ENCODE results near the gene STRC.
"Not testable (repeated sequence)": the region's sequence is repeated elsewhere in the genome, so short reads cannot be mapped to it uniquely, and the experiment has no call there.

The STRC gene

DNA sequence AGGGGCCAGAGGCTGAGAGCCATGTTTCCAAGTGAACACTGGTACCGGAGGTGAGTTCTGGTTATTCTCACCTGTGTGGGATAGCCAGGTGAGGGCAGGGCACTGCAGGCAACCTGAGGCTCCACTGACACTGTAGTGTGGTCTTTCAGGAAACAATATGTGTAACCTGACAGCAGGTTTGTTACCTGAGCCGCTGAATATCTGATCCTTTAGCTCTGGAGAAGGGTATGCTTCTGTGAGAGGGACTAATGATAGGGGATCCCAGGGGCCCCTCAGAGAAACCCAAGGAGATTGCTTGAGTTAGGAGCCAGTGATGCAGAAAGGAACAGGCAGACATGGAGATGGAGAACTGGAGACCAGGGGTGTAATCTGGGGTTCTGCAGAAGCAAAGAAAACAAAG, at the start of gene STRC:
STRC (minus strand) TSS at position 101 of the 400 bp plus-strand sequence; CDS start at position 23, 78 bp downstream.
- not testable (repeated sequence) for H3K4me1 Mint-ChIP-seq, H3K27me3 Mint-ChIP-seq, H3K4me3 Mint-ChIP-seq, H3K36me3 Mint-ChIP-seq, H3K9me3 Mint-ChIP-seq, H3K27ac Mint-ChIP-seq

DNA sequence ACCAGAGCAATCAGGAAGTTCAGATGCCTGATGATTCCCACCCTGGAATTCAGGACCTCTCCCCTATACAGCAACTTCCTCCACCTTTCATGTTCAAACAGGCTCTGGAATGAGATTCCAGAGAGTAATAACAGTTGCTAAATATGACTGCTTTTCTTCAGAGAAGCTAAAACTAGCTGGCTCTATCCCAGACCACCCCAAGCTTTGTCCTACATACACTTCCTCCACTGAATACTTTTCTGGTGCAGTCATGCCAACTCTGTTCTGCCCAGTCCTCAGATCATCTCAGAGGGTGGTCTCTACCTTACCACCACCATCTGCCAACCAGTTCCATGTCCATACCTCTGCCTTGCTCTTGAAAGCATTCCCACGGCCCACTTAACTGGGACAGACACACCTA, 47.6 kb upstream of the STRC start:
- H3K9me3 Mint-ChIP-seq, H3K27me3 Mint-ChIP-seq, H3K36me3 Mint-ChIP-seq, H3K4me1 Mint-ChIP-seq, H3K27ac Mint-ChIP-seq, H3K4me3 Mint-ChIP-seq: not testable (repeated sequence)

DNA sequence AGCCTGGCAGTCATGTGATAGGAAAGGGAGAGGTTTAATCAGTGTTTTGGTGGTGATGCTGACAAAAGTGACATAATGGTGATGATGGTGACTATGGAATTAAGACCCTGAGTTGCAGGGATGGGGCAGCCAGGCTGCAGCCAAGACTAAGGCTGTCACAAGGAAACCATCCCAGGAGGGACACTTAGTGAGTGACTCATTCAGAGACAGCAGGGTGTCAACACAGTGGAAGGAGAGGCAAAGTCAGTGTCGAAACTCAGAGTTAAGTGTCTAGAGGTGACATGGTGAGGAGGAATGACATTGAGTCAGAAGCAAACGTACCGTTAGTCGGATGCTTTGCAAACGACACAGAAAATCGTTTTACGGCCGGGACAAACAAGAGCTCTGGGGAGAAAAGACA, 44.7 kb upstream of the STRC start:
- H3K27ac Mint-ChIP-seq, H3K4me3 Mint-ChIP-seq, H3K36me3 Mint-ChIP-seq, H3K4me1 Mint-ChIP-seq, H3K9me3 Mint-ChIP-seq, H3K27me3 Mint-ChIP-seq: not testable (repeated sequence)

DNA sequence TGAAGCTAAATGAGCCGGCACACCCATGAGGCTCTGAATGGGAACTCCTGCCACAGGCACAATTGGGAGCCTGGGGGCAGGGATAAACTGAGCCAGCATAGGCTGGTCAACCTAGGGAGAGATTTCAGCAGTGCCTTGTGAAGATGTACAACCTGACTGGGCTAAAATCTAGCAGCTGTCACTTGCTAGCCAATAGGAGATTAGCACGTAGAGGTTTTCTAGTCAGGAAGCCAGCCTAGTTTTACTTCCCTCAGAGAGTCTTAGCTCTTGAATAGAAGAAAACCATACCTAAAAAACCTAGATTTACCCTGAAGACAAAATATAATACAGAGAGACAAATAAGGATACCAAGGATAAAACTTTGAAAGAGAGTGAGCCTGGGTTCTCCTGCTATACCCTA, 43.7 kb upstream of the STRC start:
- H3K27me3 Mint-ChIP-seq, H3K36me3 Mint-ChIP-seq, H3K9me3 Mint-ChIP-seq, H3K4me1 Mint-ChIP-seq, H3K27ac Mint-ChIP-seq, H3K4me3 Mint-ChIP-seq: not testable (repeated sequence)

DNA sequence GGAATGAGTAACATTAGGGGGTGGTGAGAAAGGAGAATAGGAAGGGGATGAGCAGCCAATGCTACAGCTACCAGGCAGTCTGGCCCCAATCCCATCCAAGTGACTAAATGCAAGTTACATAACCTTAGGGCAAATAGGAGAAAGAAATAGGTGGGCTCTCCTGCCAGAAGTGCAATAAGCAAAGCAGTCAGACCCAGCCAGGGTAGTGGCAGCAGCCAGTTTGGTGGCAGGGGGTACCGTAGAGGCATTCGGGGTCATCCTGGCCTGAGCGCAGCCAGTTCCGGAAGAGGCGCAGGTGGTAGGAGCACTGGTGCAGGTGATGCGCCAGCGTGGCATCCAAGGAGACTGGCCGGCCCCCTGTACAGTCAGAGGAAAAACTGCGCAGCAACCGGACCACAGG, 41.1 kb upstream of the STRC start:
- H3K4me3 Mint-ChIP-seq, H3K36me3 Mint-ChIP-seq, H3K4me1 Mint-ChIP-seq, H3K27me3 Mint-ChIP-seq, H3K27ac Mint-ChIP-seq, H3K9me3 Mint-ChIP-seq: not testable (repeated sequence)

DNA sequence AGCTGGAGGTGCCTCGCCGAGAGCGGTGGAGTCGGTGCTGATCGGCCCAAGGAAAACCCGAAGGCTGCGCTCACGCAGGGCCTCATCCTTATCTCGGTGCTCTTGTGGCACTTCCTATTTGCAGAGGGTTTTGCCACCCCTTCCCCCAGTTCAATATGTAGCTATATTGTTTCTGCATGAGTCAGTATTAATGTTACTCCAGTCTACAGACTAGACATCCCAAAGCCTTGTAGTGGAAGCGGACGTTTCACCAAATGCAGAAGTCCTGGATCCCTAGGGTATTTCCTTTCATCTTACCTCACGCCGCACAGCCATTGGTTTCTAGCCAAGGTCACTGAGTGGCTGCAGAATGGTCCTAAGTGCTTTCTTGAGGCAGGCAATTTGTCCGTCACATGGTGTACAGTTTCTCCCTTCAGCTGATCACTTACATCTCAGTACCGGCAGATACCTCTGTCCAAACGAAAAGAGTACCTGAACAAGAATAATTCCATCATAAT, 30.9 kb upstream of the STRC start:
- not testable (repeated sequence) for H3K9me3 Mint-ChIP-seq, H3K4me1 Mint-ChIP-seq, H3K27me3 Mint-ChIP-seq, H3K4me3 Mint-ChIP-seq, H3K27ac Mint-ChIP-seq
- H3K36me3 Mint-ChIP-seq = peaks cover 18% of the 10 kb centered on the region

DNA sequence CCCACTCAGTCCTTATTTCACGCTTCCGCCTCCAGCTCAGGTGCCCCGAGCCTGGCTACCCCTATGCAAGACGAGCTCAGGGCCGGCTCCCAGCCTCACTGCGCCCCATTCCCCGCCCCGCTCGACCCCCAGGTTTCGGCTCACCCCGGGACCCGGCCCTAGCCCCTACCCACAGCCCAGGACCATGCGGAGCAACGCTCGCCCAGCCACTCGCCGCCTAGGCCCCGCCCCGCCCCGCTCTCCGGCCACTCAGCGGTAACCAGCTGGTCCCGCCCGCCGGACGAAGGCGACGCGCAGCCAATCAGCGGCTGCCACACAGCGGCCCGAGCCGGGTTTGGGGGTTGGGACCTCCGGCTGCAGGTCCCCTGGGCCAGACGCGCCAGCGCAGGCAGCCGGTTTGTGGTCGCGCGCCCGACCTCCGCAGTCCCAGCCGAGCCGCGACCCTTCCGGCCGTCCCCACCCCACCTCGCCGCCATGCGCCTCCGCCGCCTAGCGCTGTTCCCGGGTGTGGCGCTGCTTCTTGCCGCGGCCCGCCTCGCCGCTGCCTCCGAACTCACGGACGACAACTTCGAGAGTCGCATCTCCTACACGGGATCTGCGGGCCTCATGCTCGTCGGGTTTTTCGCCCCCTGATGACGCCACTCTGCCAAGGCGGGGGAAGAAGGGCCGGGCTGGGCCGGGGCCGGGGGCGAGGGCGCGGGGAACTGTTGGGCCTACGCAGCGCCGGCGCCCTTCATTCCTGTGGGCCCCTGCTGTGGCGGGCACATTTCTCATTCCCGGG, 30.2 kb upstream of the STRC start, which contains the start of gene CATSPER2:
CATSPER2 (minus strand) TSS at position 196 of the 781 bp plus-strand sequence. CDS start 783 bp downstream, outside the sequence.
- H3K27ac Mint-ChIP-seq = no peak within 1 kb of the TSS
- H3K9me3 Mint-ChIP-seq = no peaks in the 10 kb centered on the region
- H3K4me3 Mint-ChIP-seq = no peak within 1 kb of the TSS
- no peaks in the 10 kb centered on the region for H3K4me1 Mint-ChIP-seq
- no peaks in the 10 kb centered on the region for H3K27me3 Mint-ChIP-seq
- peaks cover 18% of the 10 kb centered on the region for H3K36me3 Mint-ChIP-seq

DNA sequence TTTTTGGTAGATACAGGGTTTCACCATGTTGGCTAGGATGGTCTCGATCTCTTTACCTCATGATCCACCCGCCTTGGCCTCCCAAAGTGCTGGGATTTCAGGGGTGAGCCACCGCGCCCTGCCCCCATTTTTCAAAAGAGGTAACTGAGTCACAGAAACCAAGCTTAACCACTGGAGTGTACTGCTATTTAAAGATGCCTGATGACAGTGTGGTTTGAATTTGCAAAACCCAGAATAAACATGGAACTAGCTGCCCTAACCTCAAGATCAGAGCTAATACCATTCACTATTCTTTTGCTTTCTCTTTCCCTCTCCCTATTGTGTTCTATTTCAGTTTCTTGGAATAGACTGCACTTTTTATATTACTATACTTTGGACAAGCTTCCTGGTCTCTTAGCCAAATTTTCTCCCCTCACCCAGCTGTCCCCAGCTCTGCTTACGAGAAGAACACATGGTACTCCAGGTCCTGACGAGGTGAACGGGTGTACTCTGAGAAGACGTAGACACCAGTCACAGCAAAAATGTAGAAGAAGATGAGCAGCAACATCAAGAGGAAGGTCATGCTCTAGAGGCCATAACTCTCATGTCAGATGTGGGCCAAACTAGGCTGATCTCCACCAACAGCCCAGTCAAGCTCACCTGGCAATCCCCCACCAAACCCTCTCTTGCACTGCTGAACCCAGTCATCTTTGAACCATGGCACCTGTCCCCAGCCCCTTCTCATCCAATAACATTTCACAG, 20.0 kb upstream of the STRC start:
- not testable (repeated sequence) for H3K4me3 Mint-ChIP-seq, H3K27ac Mint-ChIP-seq, H3K36me3 Mint-ChIP-seq, H3K9me3 Mint-ChIP-seq, H3K4me1 Mint-ChIP-seq, H3K27me3 Mint-ChIP-seq

DNA sequence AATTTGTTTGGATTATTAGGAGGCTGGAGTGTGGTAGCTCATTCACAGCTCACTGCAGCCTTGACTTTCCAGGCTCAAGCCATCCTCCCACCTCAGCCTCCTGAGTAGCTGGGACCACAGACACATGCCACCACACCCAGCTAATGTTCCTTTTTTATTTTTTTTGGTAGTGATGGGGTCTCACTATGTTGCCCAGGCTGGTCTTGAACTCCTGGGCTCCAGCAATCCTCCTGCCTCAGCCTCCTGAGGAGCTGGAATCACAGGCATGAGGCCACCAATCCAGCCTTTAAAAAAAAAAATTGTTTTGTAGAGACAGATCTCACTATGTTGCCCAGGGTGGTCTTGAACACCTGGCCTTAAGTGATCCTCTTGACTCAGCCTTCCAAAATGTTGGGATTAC, 8.3 kb upstream of the STRC start:
- not testable (repeated sequence) for H3K36me3 Mint-ChIP-seq, H3K27ac Mint-ChIP-seq, H3K4me3 Mint-ChIP-seq, H3K4me1 Mint-ChIP-seq, H3K27me3 Mint-ChIP-seq, H3K9me3 Mint-ChIP-seq

DNA sequence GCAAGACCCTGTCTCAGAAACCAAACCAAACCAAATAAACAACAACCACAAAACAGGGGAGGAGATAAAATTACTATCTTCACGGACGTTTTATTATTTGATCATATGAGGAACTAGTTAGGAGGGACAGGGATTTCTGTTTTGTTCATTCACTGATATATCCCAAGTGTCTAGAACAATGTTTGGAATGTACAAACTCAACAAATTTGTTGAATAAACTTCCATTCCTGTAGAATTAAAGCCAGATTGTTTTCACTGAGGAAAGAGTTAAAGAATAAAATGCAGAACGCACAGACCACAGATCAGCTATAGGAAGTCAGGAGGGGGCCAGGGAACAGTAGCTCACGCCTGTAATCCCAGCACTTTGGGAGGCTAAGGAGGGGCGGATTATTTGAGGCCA, 6.5 kb upstream of the STRC start:
- Mint-ChIP-seq H3K27ac (no peak overlapping the region), H3K9me3 (no peaks in the 10 kb centered on the region), H3K27me3 (peaks cover 2% of the 10 kb centered on the region), H3K36me3 (no peaks in the 10 kb centered on the region), H3K4me3 (no peak overlapping the region), H3K4me1 (no peaks in the 10 kb centered on the region)

DNA sequence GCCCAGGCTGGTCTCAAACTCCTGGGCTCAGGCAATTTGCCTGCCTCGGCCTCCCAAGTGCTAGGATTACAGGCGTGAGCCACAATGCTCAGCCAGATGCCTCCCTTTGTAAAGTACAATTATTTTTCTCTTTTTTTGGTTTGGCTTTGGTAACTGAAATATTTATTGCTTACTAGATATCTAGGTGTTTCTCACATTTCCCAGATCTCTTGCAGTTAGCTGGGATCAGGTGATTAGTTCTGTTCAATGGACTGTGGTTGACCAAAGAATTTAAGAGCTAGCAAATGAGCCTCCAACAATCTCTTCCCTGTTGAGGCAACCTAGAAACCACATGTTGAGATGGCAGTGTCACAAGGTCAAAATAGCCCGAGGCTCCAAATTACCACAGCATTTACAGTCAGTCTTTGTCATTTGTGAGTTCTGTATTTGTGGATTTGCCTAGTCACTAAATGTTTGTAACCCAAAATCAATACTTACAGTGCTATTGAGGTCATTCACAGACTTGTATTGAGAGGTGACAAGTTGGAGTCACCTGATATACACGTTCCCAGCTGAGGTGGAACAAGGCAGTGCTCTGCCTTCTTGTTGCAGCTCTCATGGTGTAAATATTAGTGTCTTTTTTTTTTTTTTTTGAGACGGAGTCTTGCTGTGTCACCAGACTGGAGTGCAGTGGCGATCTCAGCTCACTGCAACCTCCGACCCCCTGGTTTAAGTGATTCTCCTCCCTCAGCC, 3.6 kb upstream of the STRC start:
- H3K27me3 Mint-ChIP-seq, H3K4me1 Mint-ChIP-seq, H3K36me3 Mint-ChIP-seq, H3K9me3 Mint-ChIP-seq, H3K4me3 Mint-ChIP-seq, H3K27ac Mint-ChIP-seq: not testable (repeated sequence)

DNA sequence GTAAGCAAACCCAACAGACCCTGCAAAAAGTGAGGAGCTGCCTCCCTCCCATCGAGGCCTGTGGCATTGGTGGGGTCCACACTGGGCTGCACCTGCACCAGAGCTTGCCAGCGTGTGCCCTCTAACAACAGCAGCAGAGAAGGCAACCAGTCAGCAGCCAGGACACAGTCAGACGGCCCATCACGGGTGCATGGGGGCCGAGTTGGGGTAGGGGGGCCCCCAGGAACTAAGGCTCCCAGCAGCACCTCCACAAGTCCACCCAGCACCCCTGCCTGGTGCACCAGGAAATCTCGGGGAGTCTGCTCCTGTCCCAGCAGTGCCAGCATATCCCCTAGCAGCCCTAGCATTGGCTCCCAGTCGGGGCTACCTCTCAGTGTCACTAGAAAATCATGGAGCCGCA, 850 bp downstream of the STRC start:
- H3K36me3 Mint-ChIP-seq, H3K9me3 Mint-ChIP-seq, H3K27me3 Mint-ChIP-seq, H3K27ac Mint-ChIP-seq, H3K4me1 Mint-ChIP-seq, H3K4me3 Mint-ChIP-seq: not testable (repeated sequence)

DNA sequence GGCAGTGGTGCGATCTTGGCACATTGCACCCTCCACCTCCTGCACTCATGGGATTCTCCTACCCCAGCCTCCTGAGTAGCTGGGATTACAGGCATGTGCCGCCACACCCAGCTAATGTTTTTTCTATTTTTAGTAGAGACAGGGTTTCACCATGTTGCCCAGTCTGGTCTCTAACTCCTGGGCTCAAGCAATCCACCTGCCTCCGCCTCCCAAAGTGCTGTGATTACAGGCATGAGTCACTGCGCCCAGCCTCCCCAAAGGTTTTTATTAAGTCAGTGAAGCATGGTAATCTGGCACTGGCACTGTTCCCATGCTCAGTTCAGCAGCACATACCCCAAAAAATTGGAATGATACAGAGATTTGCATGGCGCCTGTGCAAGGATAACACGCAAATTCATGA, 16.4 kb downstream of the STRC start:
- H3K27me3 Mint-ChIP-seq, H3K36me3 Mint-ChIP-seq, H3K4me3 Mint-ChIP-seq, H3K4me1 Mint-ChIP-seq, H3K9me3 Mint-ChIP-seq, H3K27ac Mint-ChIP-seq: not testable (repeated sequence)

DNA sequence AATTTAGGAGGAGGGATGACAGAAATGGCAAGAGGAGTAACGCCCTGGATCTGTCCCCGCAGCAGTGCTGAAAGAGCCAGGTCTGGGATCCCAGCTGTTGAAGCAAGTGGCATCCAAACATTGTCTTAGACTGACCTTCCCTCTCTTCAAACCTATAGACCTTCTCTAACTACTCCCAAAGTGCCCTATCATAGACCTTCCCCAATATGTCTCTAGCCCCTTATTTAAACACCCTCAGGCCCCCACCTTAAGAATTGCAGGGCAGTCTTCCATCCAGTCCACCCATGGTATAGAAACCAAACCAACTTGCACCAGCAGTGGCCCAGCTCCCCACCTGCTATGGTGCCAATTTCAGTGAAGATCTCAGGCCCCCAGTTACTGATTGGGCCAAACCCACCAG, 18.4 kb downstream of the STRC start:
- peaks cover 11% of the 10 kb centered on the region for H3K27me3 Mint-ChIP-seq
- not testable (repeated sequence) for H3K4me3 Mint-ChIP-seq, H3K36me3 Mint-ChIP-seq, H3K9me3 Mint-ChIP-seq, H3K4me1 Mint-ChIP-seq, H3K27ac Mint-ChIP-seq

DNA sequence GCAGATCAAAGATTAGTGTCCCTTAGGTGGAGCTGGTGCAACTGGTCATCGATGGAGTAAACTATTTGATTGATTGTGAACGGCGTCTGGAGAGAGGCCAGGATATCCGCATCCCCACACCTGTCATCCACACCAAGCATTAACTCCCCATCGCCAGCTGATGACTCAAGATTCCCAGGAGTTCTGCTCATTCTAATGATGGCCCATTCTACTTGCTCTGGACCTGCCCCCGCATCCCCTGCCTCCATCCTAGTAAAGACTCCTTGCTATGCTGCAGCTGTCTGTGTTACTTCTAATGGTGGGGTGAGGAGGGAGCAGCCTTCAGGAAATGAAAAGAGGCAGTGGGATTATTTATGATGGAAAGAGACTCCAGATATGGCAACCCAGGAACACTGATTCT, 19.5 kb downstream of the STRC start:
- H3K9me3 Mint-ChIP-seq, H3K36me3 Mint-ChIP-seq, H3K4me1 Mint-ChIP-seq, H3K4me3 Mint-ChIP-seq, H3K27ac Mint-ChIP-seq: not testable (repeated sequence)
- H3K27me3 Mint-ChIP-seq = peaks cover 11% of the 10 kb centered on the region
